Stimulated activated CD8-positive, alpha-beta memory T cell treated with anti-CD3 and anti-CD28 coated beads, Interleukin-2, amount 100 ng/mL, for 48 hours (primary cell): ENCODE data around the gene LMCD1.

ENCODE experiments used
- DNase-seq, 2 donors: peaks; one replicate each; pipeline ENCODE4 v3.0.0-alpha.2; 2020; ENCODE audit warnings: low read depth in 2 of 2

Gene LMCD1

GRCh38 chr3:8505621-8506020, 4.0 kb downstream of the LMCD1 start:
- DNase-seq = no peak

GRCh38 chr3:8506571-8507061, 5.0 kb downstream of the LMCD1 start:
- DNase-seq = no peak

GRCh38 chr3:8507496-8507895, 5.9 kb downstream of the LMCD1 start:
- DNase-seq = no peak

GRCh38 chr3:8509961-8510360, 8.3 kb downstream of the LMCD1 start:
- no peak for DNase-seq

GRCh38 chr3:8512234-8512633, 10.6 kb downstream of the LMCD1 start:
- no peak for DNase-seq

GRCh38 chr3:8516047-8516661, 14.5 kb downstream of the LMCD1 start:
- no peak for DNase-seq

- DNase-seq = no peak
Observed at GRCh38 chr3:8516783-8517182, 15.2 kb downstream of the LMCD1 start.

- DNase-seq = no peak
Observed at GRCh38 chr3:8517487-8517886, 15.9 kb downstream of the LMCD1 start.

- DNase-seq = no peak
Observed at GRCh38 chr3:8518138-8518537, 16.5 kb downstream of the LMCD1 start.

GRCh38 chr3:8519156-8519555, 17.5 kb downstream of the LMCD1 start:
- DNase-seq = no peak

GRCh38 chr3:8519774-8520448, 18.3 kb downstream of the LMCD1 start:
- no peak for DNase-seq

GRCh38 chr3:8520816-8521403, 19.3 kb downstream of the LMCD1 start:
- DNase-seq = no peak

GRCh38 chr3:8523041-8523440, 21.4 kb downstream of the LMCD1 start:
- no peak for DNase-seq

GRCh38 chr3:8524249-8524648, 22.6 kb downstream of the LMCD1 start:
- DNase-seq = no peak

GRCh38 chr3:8524656-8525399, 23.2 kb downstream of the LMCD1 start:
- no peak for DNase-seq

- DNase-seq = no peak
Observed at GRCh38 chr3:8525893-8526292, 24.3 kb downstream of the LMCD1 start.

GRCh38 chr3:8529181-8529637, 27.6 kb downstream of the LMCD1 start:
- DNase-seq = no peak

GRCh38 chr3:8529738-8530525, 28.3 kb downstream of the LMCD1 start:
- DNase-seq = no peak

GRCh38 chr3:8530581-8530980, 29.0 kb downstream of the LMCD1 start:
- DNase-seq = no peak

- DNase-seq = no peak
Observed at GRCh38 chr3:8532251-8532871, 30.7 kb downstream of the LMCD1 start.
